ENCODE data around the gene NLE1. TPM values are rescaled to one million over a fixed set of nuclear protein-coding genes. Genes with fewer than 3 reads are reported as not detected.

The NLE1 gene
- total RNA-seq, 1 experiment from 2014 or later = 14.1 TPM

DNA sequence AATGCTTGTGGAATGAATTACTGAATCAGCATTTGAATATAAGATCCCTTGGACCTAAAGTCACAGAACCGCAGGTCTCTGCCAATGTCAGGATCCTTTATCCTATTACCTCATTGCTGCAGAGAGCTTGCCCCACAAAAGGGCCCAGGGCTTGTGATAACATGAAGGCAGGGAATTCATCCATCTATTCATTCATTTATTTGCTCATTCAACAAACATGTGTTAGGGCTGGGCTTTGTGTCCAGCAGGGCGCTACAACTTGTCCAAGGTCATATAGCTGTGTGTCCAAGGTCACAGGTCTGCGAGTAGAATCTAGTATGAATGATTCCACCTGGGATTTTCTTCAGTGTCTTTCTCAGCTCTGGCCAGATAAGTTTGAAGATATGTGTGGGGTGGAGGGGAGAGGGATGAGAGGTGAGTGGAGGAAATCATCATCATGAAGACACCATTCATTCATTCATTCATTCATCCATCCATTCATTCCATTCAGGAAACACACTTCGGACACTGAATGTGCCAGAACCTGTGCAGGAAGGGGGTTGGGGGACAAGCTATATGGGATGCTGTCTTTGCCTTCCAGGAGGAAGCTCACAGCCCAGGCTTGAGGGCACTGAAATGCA, 4.2 kb upstream of the NLE1 start:
- H3K9me2 ChIP-seq (replicated peaks; ENCODE audit: insufficient read depth, low read length) = no peaks in the 10 kb centered on the region
- H3K4me1 ChIP-seq (ENCODE audit: low read length) = no peaks in the 10 kb centered on the region
- no peak for DNase-seq
- no peaks in the 10 kb centered on the region for H4K20me1 ChIP-seq (ENCODE audit: insufficient read depth, low read depth, low read length)
- no peak overlapping the region for H3K27ac ChIP-seq (ENCODE audit: low read length)
- H2AFZ ChIP-seq (ENCODE audit: low read length) = no peak overlapping the region
- no peak overlapping the region for H3K4me3 ChIP-seq (ENCODE audit: low read length)
- peaks cover 8% of the 10 kb centered on the region for H3K79me2 ChIP-seq (ENCODE audit: low read length)
- H3K27me3 ChIP-seq (ENCODE audit: low read length) = no peaks in the 10 kb centered on the region
- no peak overlapping the region for H3K4me2 ChIP-seq (ENCODE audit: low read depth, low read length, poor library complexity, severe bottlenecking)
- no peaks in the 10 kb centered on the region for H3K9me3 ChIP-seq (ENCODE audit: low read length)
- no peaks in the 10 kb centered on the region for H3K36me3 ChIP-seq (ENCODE audit: insufficient read depth, low read length)
- no peak overlapping the region for H3K9ac ChIP-seq (ENCODE audit: low read length)

DNA sequence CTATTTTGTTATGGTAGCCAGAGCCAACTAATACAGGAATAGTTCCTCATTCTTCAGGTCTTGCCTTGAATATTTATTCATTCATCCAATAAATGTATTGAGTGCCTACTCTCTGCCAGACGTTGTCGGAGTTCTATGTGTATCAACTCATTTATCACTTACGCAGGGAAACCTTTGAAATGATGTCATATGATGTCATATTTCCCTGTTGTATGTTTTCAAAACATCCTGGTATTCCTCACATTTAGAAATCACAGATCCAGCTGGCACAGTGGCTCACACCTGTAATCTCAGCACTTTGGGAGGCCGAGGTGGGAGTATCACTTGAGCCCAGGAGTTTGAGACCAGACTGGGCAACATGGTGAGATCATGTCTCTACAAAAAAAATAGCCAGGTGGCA, 2.7 kb upstream of the NLE1 start:
- Histone ChIP-seq H3K27me3 (ENCODE audit: low read length) (no peaks in the 10 kb centered on the region), H2AFZ (ENCODE audit: low read length) (no peak overlapping the region), H3K9ac (ENCODE audit: low read length) (no peak overlapping the region), H4K20me1 (ENCODE audit: insufficient read depth, low read depth, low read length) (0 out of 2 replicates have a peak, but pooled peaks cover 3% of the 10 kb centered on the region), H3K36me3 (ENCODE audit: insufficient read depth, low read length) (no peaks in the 10 kb centered on the region), H3K4me2 (ENCODE audit: low read depth, low read length, poor library complexity, severe bottlenecking) (no peak overlapping the region), H3K9me3 (ENCODE audit: low read length) (no peaks in the 10 kb centered on the region), H3K79me2 (ENCODE audit: low read length) (peaks cover 21% of the 10 kb centered on the region), H3K4me3 (ENCODE audit: low read length) (no peak overlapping the region), H3K4me1 (ENCODE audit: low read length) (peaks cover 10% of the 10 kb centered on the region), H3K9me2 (replicated peaks; ENCODE audit: insufficient read depth, low read length) (no peaks in the 10 kb centered on the region), H3K27ac (ENCODE audit: low read length) (no peak overlapping the region)
- DNase-seq = no peak

DNA sequence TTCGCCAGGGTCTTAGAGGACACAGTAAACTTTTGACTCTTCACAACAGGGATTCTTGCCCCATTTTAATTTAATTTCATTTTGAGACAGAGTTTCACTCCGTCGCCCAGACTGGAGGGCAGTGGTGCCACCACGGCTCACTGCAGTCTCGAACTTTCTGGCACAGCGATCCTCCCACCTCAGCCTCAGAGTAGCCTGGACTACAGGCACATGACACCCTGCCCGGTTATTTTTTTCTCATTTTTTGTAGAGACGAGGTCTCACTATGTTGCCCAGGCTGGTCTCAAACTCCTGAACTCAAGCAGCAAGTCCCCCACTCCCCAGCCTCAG, 329 bp upstream of the NLE1 start:
- Histone ChIP-seq H3K4me2 (ENCODE audit: low read depth, low read length, poor library complexity, severe bottlenecking) (peak overlapping the region; percentile 79), H4K20me1 (ENCODE audit: insufficient read depth, low read depth, low read length) (0 out of 2 replicates have a peak, but pooled peaks cover 7% of the 10 kb centered on the region), H3K27ac (ENCODE audit: low read length) (no peak overlapping the region), H3K79me2 (ENCODE audit: low read length) (peaks cover 38% of the 10 kb centered on the region), H3K4me1 (ENCODE audit: low read length) (peaks cover 10% of the 10 kb centered on the region), H3K9me3 (ENCODE audit: low read length) (no peaks in the 10 kb centered on the region), H3K9ac (ENCODE audit: low read length) (no peak overlapping the region), H3K36me3 (ENCODE audit: insufficient read depth, low read length) (peaks cover 19% of the 10 kb centered on the region; the same call in 1 of the 2 replicates), H3K9me2 (replicated peaks; ENCODE audit: insufficient read depth, low read length) (no peaks in the 10 kb centered on the region), H2AFZ (ENCODE audit: low read length) (no peak overlapping the region), H3K27me3 (ENCODE audit: low read length) (no peaks in the 10 kb centered on the region), H3K4me3 (ENCODE audit: low read length) (0 out of 2 replicates have a peak overlapping the region, but pooled peaks have one; percentile 94)
- no peak for DNase-seq

DNA sequence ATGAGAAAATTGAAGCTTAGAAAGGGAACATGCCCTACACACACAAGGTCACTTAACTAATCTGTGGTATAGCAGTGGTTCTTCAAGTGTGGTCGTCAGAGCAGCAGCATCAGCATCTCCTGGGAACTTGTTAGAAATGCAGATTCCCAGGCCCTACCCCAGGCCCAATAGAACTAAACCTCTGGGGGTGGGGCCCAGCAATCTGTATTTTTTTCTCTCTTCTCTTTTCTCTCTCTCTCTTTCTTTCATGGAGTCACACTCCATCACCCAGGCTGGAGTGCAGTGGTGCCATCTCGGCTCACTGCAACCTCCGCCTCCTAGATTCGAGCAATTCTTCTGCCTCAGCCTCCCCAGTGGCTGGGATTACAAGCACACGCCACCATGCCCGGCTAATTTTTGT, 3.9 kb downstream of the NLE1 start:
- H2AFZ ChIP-seq (ENCODE audit: low read length) = no peak overlapping the region
- H3K79me2 ChIP-seq (ENCODE audit: low read length) = peaks cover 38% of the 10 kb centered on the region
- H3K27ac ChIP-seq (ENCODE audit: low read length) = no peak overlapping the region
- no peak overlapping the region for H3K4me2 ChIP-seq (ENCODE audit: low read depth, low read length, poor library complexity, severe bottlenecking)
- DNase-seq = no peak
- no peak overlapping the region for H3K9ac ChIP-seq (ENCODE audit: low read length)
- no peaks in the 10 kb centered on the region for H3K27me3 ChIP-seq (ENCODE audit: low read length)
- H3K4me1 ChIP-seq (ENCODE audit: low read length) = peaks cover 10% of the 10 kb centered on the region
- H3K9me3 ChIP-seq (ENCODE audit: low read length) = no peaks in the 10 kb centered on the region
- H3K4me3 ChIP-seq (ENCODE audit: low read length) = no peak overlapping the region
- peaks cover 48% of the 10 kb centered on the region for H3K36me3 ChIP-seq (ENCODE audit: insufficient read depth, low read length)
- 0 out of 2 replicates have a peak, but pooled peaks cover 7% of the 10 kb centered on the region for H4K20me1 ChIP-seq (ENCODE audit: insufficient read depth, low read depth, low read length)
- no peaks in the 10 kb centered on the region for H3K9me2 ChIP-seq (replicated peaks; ENCODE audit: insufficient read depth, low read length)

DNA sequence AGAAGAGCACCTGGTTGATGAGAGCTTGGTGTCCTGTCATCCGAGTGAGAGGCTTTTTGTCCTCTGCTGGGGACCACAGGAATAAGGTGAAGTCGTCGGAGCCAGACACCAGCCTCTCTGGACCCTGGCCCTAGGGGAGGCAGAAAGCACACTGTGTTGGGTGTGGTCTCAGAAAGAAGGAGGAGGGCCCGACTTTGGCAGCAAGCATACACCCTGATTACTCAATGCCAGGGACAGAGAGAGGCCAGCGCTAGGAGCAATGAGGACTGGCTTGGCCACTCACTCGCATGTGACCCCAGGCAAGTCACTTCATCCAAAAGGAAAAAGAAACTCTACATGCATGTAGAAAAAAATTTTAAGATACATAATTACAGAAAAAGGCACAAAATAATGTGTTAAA, 6.8 kb downstream of the NLE1 start:
- peaks cover 61% of the 10 kb centered on the region for H3K36me3 ChIP-seq (ENCODE audit: insufficient read depth, low read length)
- 0 out of 2 replicates have a peak, but pooled peaks cover 4% of the 10 kb centered on the region for H4K20me1 ChIP-seq (ENCODE audit: insufficient read depth, low read depth, low read length)
- no peak overlapping the region for H3K9ac ChIP-seq (ENCODE audit: low read length)
- H2AFZ ChIP-seq (ENCODE audit: low read length) = no peak overlapping the region
- no peak overlapping the region for H3K4me2 ChIP-seq (ENCODE audit: low read depth, low read length, poor library complexity, severe bottlenecking)
- H3K9me3 ChIP-seq (ENCODE audit: low read length) = no peaks in the 10 kb centered on the region
- H3K4me1 ChIP-seq (ENCODE audit: low read length) = peaks cover 1% of the 10 kb centered on the region; the same call in 1 of the 2 replicates
- DNase-seq = no peak
- no peak overlapping the region for H3K4me3 ChIP-seq (ENCODE audit: low read length)
- H3K27me3 ChIP-seq (ENCODE audit: low read length) = no peaks in the 10 kb centered on the region
- H3K27ac ChIP-seq (ENCODE audit: low read length) = no peak overlapping the region
- H3K9me2 ChIP-seq (replicated peaks; ENCODE audit: insufficient read depth, low read length) = no peaks in the 10 kb centered on the region
- peaks cover 20% of the 10 kb centered on the region for H3K79me2 ChIP-seq (ENCODE audit: low read length)

DNA sequence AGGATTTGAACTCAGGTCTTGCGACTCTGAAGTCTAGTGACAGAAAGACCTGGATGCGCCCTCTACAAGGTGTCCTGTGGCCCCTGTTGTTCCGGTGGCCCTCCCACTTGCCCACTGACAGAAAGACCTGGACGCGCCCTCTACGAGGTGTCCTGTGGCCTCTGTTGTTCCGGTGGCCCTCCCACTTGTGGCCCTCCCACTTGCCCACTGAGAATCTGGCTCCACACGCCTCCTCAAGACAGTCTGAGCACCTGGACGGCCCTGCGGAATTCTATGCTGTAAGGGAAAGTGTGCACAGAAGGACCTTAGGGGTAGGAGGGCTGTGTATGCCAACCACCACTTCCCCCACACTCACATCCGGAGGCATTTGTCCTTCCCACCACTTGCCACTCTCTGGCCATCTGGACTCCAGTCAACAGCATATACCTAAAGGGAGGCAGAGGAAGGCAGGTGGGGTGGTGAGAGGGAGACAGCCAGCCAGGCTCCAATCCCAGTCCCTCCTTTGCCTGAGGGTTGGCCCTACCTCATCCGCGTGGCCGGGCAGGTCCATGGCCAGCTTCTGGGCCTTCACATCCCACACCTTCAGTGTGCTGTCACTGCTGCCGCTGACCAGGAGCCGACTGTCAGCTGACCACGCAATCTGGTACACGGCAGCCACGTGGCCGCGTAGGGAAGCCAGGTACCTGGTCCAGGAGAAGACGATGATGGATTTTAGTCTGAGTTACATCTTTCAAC, 9.1 kb downstream of the NLE1 start:
- H3K79me2 ChIP-seq (ENCODE audit: low read length) = peaks cover 4% of the 10 kb centered on the region; the same call in 1 of the 2 replicates
- no peak overlapping the region for H3K9ac ChIP-seq (ENCODE audit: low read length)
- no peaks in the 10 kb centered on the region for H3K4me1 ChIP-seq (ENCODE audit: low read length)
- H4K20me1 ChIP-seq (ENCODE audit: insufficient read depth, low read depth, low read length) = no peaks in the 10 kb centered on the region
- peaks cover 45% of the 10 kb centered on the region for H3K36me3 ChIP-seq (ENCODE audit: insufficient read depth, low read length)
- H3K4me2 ChIP-seq (ENCODE audit: low read depth, low read length, poor library complexity, severe bottlenecking) = no peak overlapping the region
- H3K9me3 ChIP-seq (ENCODE audit: low read length) = no peaks in the 10 kb centered on the region
- H3K27ac ChIP-seq (ENCODE audit: low read length) = no peak overlapping the region
- no peaks in the 10 kb centered on the region for H3K27me3 ChIP-seq (ENCODE audit: low read length)
- no peaks in the 10 kb centered on the region for H3K9me2 ChIP-seq (replicated peaks; ENCODE audit: insufficient read depth, low read length)
- H3K4me3 ChIP-seq (ENCODE audit: low read length) = no peak overlapping the region
- no peak for DNase-seq
- no peak overlapping the region for H2AFZ ChIP-seq (ENCODE audit: low read length)

DNA sequence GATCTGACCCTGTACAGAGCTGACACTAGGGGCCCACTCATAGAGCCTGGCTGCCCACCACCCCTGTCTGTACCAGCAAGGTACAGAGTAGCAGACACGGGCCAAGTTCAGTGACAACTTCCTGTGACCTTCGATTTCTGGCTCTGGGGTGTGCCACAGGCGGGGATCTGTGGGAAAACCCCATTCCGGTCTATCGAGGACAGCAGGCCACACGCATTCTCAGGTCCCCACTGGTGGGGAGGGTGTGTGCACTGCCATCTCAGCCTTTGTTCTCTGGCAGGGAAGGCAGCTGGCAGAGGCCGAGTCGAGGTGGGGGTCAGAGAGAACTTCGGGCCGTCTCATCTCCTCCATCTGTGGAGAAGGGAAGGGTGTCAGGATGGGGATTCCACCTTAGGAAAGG, 10.0 kb downstream of the NLE1 start:
- H3K9me2 ChIP-seq (replicated peaks; ENCODE audit: insufficient read depth, low read length) = no peaks in the 10 kb centered on the region
- H3K4me3 ChIP-seq (ENCODE audit: low read length) = no peak overlapping the region
- H4K20me1 ChIP-seq (ENCODE audit: insufficient read depth, low read depth, low read length) = no peaks in the 10 kb centered on the region
- no peaks in the 10 kb centered on the region for H3K9me3 ChIP-seq (ENCODE audit: low read length)
- H3K27ac ChIP-seq (ENCODE audit: low read length) = no peak overlapping the region
- H3K4me1 ChIP-seq (ENCODE audit: low read length) = no peaks in the 10 kb centered on the region
- DNase-seq = no peak
- peaks cover 42% of the 10 kb centered on the region for H3K36me3 ChIP-seq (ENCODE audit: insufficient read depth, low read length)
- H3K27me3 ChIP-seq (ENCODE audit: low read length) = no peaks in the 10 kb centered on the region
- H3K79me2 ChIP-seq (ENCODE audit: low read length) = no peaks in the 10 kb centered on the region
- H3K4me2 ChIP-seq (ENCODE audit: low read depth, low read length, poor library complexity, severe bottlenecking) = no peak overlapping the region
- no peak overlapping the region for H2AFZ ChIP-seq (ENCODE audit: low read length)
- H3K9ac ChIP-seq (ENCODE audit: low read length) = no peak overlapping the region

DNA sequence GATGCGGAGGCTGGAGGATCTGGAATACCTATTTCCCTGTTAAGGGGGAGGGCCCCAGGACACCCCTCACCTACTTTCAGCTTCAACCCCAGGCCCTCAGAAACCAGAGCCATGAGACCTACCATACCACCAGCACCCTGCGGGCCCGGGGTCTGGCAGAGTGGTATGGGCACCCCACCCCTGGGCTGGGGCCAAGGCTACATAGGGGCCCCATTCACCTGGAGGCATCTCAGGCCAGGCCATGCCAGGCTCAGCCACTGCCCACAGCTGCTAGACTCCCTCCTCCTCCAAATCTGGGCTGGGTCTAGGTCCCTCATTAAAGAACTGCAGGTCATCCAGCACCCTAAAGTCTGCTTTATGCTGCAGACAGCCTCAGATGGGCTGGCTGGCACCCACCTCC, 11.7 kb downstream of the NLE1 start:
- Histone ChIP-seq H3K36me3 (ENCODE audit: insufficient read depth, low read length) (peaks cover 25% of the 10 kb centered on the region), H3K4me2 (ENCODE audit: low read depth, low read length, poor library complexity, severe bottlenecking) (no peak overlapping the region), H3K9me3 (ENCODE audit: low read length) (no peaks in the 10 kb centered on the region), H4K20me1 (ENCODE audit: insufficient read depth, low read depth, low read length) (no peaks in the 10 kb centered on the region), H3K4me1 (ENCODE audit: low read length) (no peaks in the 10 kb centered on the region), H2AFZ (ENCODE audit: low read length) (no peak overlapping the region), H3K27me3 (ENCODE audit: low read length) (no peaks in the 10 kb centered on the region), H3K9me2 (replicated peaks; ENCODE audit: insufficient read depth, low read length) (no peaks in the 10 kb centered on the region), H3K4me3 (ENCODE audit: low read length) (no peak overlapping the region), H3K79me2 (ENCODE audit: low read length) (no peaks in the 10 kb centered on the region), H3K27ac (ENCODE audit: low read length) (no peak overlapping the region), H3K9ac (ENCODE audit: low read length) (no peak overlapping the region)
- DNase-seq = no peak
